Kidney (tissue), 14 donors: ENCODE results near the gene ZNF318. TPM values are rescaled to one million over a fixed set of nuclear protein-coding genes. Genes with fewer than 3 reads are reported as not detected.

Experiments used
- DNase-seq, 5 donors: peaks; one replicate each; pipeline ENCODE4 v3.0.0-alpha.2; 2013 to 2020
- FAIRE-seq: peaks from 2 replicates; lab custom pipeline; 2012; peaks lifted over from hg19 to GRCh38; lab: Jason Lieb, UNC
- H3K27ac ChIP-seq, 2 donors: one replicate each; pipeline ENCODE4 v1.7.0; 2013; ENCODE audit warnings: low read depth in 2 of 2, low read length in 2 of 2, inconsistent platforms in 1 of 2
- H3K27me3 ChIP-seq: one replicate; pipeline ENCODE4 v1.7.1; 2013; ENCODE audit warnings: low read length, inconsistent platforms; ENCODE audit not compliant: control insufficient read depth, insufficient read depth
- H3K36me3 ChIP-seq, 3 donors: one replicate each; pipeline versions ENCODE4 v1.7.0 to v1.7.1; 2013; ENCODE audit warnings: low read length in 3 of 3, control low read depth in 1 of 3, inconsistent platforms in 1 of 3; ENCODE audit not compliant: insufficient read depth in 3 of 3, control insufficient read depth in 2 of 3
- H3K4me1 ChIP-seq, 3 donors: one replicate each; pipeline versions ENCODE4 v1.7.0 to v1.7.1; 2013; ENCODE audit warnings: low read length in 3 of 3, inconsistent platforms in 1 of 3, low read depth in 1 of 3; ENCODE audit not compliant: control insufficient read depth in 2 of 3, insufficient read depth in 2 of 3
- H3K4me3 ChIP-seq, 3 donors: one replicate each; pipeline versions ENCODE4 v1.7.0 to v1.8.1; 2013; ENCODE audit warnings: low read length in 3 of 3, control low read depth in 1 of 3, inconsistent platforms in 1 of 3
- H3K9ac ChIP-seq, 3 donors: one replicate each; pipeline versions ENCODE4 v1.7.0 to v1.7.1; 2013; ENCODE audit warnings: low read length in 3 of 3, control low read depth in 1 of 3, inconsistent platforms in 1 of 3
- H3K9me3 ChIP-seq, 3 donors: one replicate each; pipeline versions ENCODE4 v1.7.0 to v1.7.1; 2013; ENCODE audit warnings: low read length in 3 of 3, control low read depth in 1 of 3, inconsistent platforms in 1 of 3; ENCODE audit not compliant: control insufficient read depth in 2 of 3, insufficient read depth in 1 of 3
- CTCF ChIP-seq: IDR thresholded peaks from 3 replicates; pipeline ENCODE4 v1.5.1; 2012; ENCODE audit warnings: mild to moderate bottlenecking, moderate library complexity, borderline replicate concordance; ENCODE audit not compliant: insufficient read depth; ENCODE audit errors: extremely low read depth
- intact Hi-C: fragments of 100-400 bp; cut with DNase I; formaldehyde crosslinking; loops from one replicate; pipeline ENCODE4 v1.11.1; 2022
- polyA plus RNA-seq: library from polyadenylated mRNA; stranded (reverse); fragments of 350-450 nt; fragmentation: Illumina TruSeq; extraction: RNeasy Lipid Tissue Mini Kit (QIAGEN cat#74804); gene quantifications from one replicate; pipeline ENCODE4 v1.2.3, GENCODE V29; 2014; ENCODE audit warnings: low read depth, low replicate concordance; ENCODE audit not compliant: insufficient read depth
- total RNA-seq: library from RNA; stranded (reverse); fragmentation: NEBNext Ultra II Directional; extraction: Animal tissue kit (Norgen Biotek cat#: 25700); gene quantifications from one replicate; pipeline ENCODE4 v1.2.1, GENCODE V29; 2021
- donor health status: control.
- donor health status: control.
- donor health status: control.
- donor health status: control.
- donor health status: control.
- donor health status: DM: yes; HTN: yes; CAD: no.
- donor health status: Normal renal cell carcinoma (clear cell type).

ZNF318 gene
- total and polyA plus RNA-seq, 2 donors from 2014 or later: 5.5 to 13.9 TPM

GRCh38 chr6:43301081-43301870 lies 68.2 kb downstream of the ZNF318 start:
- H3K4me3 ChIP-seq: peak overlapping the region in 2 of 3 donors; percentile 20 to 43
- H3K36me3 ChIP-seq: no peaks in the 10 kb centered on the region
- no peaks in the 10 kb centered on the region for H3K9me3 ChIP-seq
- no peak for TF ChIP-seq CTCF
- no peaks in the 10 kb centered on the region for H3K27me3 ChIP-seq
- peaks cover 0 to 5% (median 3%) of the 10 kb centered on the region in 3 donors for H3K4me1 ChIP-seq
- FAIRE-seq (no peak), DNase-seq (peak in 1 of 5 donors; percentile 56)
- H3K9ac ChIP-seq: no peak overlapping the region
- H3K27ac ChIP-seq: no peak overlapping the region
- intact Hi-C loops: no loop called here

- DNase-seq: peak in 1 of 5 donors; percentile 32
- intact Hi-C loops: no loop called here
- no peak for TF ChIP-seq CTCF
- peak overlapping the region in 2 of 3 donors; percentile 69 to 72 for H3K4me3 ChIP-seq
- H3K4me1 ChIP-seq: peaks cover 0 to 5% (median 3%) of the 10 kb centered on the region in 3 donors
- no peaks in the 10 kb centered on the region for H3K9me3 ChIP-seq
- peak overlapping the region in 1 of 3 donors; percentile 13 for H3K9ac ChIP-seq
- H3K27me3 ChIP-seq: no peaks in the 10 kb centered on the region
- FAIRE-seq: no peak
- no peaks in the 10 kb centered on the region for H3K36me3 ChIP-seq
- H3K27ac ChIP-seq: peak overlapping the region in 1 of 2 donors; percentile 82
These were observed 69.8 kb downstream of the ZNF318 start for GRCh38 chr6:43299338-43300293.

- no peaks in the 10 kb centered on the region for H3K27me3 ChIP-seq
- FAIRE-seq: no peak
These were observed 70.7 kb downstream of the ZNF318 start for GRCh38 chr6:43298565-43299337.

More at GRCh38 chr6:43298565-43299337, 70.7 kb downstream of the ZNF318 start:
- Histone ChIP-seq H3K36me3 (no peaks in the 10 kb centered on the region), H3K4me1 (peaks cover 0 to 5% (median 3%) of the 10 kb centered on the region in 3 donors), H3K9me3 (no peaks in the 10 kb centered on the region), H3K4me3 (peak overlapping the region in 2 of 3 donors; percentile 69 to 72), H3K9ac (peak overlapping the region in 1 of 3 donors; percentile 13), H3K27ac (peak overlapping the region; percentile 44 to 82)
- no peak for TF ChIP-seq CTCF
- intact Hi-C loops: no loop called here
- no peak for DNase-seq
